A549 (cell line): ENCODE data around the gene LRRC75B.

Experiments used
- BHLHE40 ChIP-seq: IDR thresholded peaks from 2 replicates; pipeline ENCODE4 v1.6.1; 2012; ENCODE audit warnings: low read depth, low read length, inconsistent platforms
- CBX2 ChIP-seq: fragments of 200-600 bp; sonication (generic); IDR thresholded peaks from 2 replicates; pipeline ENCODE4 v1.6.1; 2016; ENCODE audit warnings: low read depth, mild to moderate bottlenecking, borderline replicate concordance
- CHD2 ChIP-seq: fragments of 150-350 bp; IDR thresholded peaks from 2 replicates; pipeline ENCODE4 v1.6.1; 2014; ENCODE audit warnings: low read length; ENCODE audit not compliant: partially characterized antibody
- CTCF ChIP-seq: fragments of >200 bp; sonication (Bioruptor Twin); formaldehyde crosslinking; IDR thresholded peaks from 3 replicates; pipeline ENCODE4 v1.5.1; 2016
- HOXA7 ChIP-seq: fragments of 250-450 bp; sonication (Bioruptor Pico); IDR thresholded peaks from 2 replicates; pipeline ENCODE4 v1.5.0; 2020; ENCODE audit warnings: mild to moderate bottlenecking, moderate library complexity
- MAX ChIP-seq: IDR thresholded peaks from 2 replicates; pipeline ENCODE4 v1.6.1; 2012
- POLR2A ChIP-seq: IDR thresholded peaks from 2 replicates; pipeline ENCODE4 v1.6.1; 2012; ENCODE audit warnings: mild to moderate bottlenecking, low read length
- RAD21 ChIP-seq, 2 experiments: fragments of >200 bp in 1 of 2; sonication (Bioruptor Twin) in 1 of 2; formaldehyde crosslinking in 1 of 2; IDR thresholded peaks in 1 of 2; conservative IDR thresholded peaks in 1 of 2; 2 replicates in 1 of 2; 3 replicates in 1 of 2; pipeline ENCODE4 v1.6.1; 2012 to 2018; ENCODE audit warnings: inconsistent platforms in 1 of 2
- RCOR1 ChIP-seq: fragments of 150-350 bp; IDR thresholded peaks from 2 replicates; pipeline ENCODE4 v1.6.1; 2014; ENCODE audit warnings: antibody characterized with exemption, low read length, low read depth
- REST ChIP-seq: fragments of 200-600 bp; sonication (generic); IDR thresholded peaks from 2 replicates; pipeline ENCODE4 v1.6.1; 2016; ENCODE audit warnings: antibody characterized with exemption, mild to moderate bottlenecking, moderate library complexity
- SMC3 ChIP-seq: fragments of >200 bp; sonication (Bioruptor Twin); formaldehyde crosslinking; IDR thresholded peaks from 3 replicates; pipeline ENCODE4 v1.6.1; 2018; ENCODE audit warnings: inconsistent platforms
- ZC3H11A ChIP-seq: fragments of 450-650 bp; IDR thresholded peaks from 2 replicates; pipeline ENCODE4 v1.6.1; 2014; ENCODE audit warnings: antibody characterized with exemption, mild to moderate bottlenecking

- no peak for TF ChIP-seq POLR2A
- TF ChIP-seq MAX, result no peak
- no peak for TF ChIP-seq CTCF
- no peak for TF ChIP-seq HOXA7 (CRISPR knock-in tag)
- TF ChIP-seq CBX2, result no peak
- TF ChIP-seq ZC3H11A, result no peak
- no peak for TF ChIP-seq SMC3
- no peak for TF ChIP-seq RAD21 (conservative IDR thresholded peaks at IDR 0.05 in 1 of 2, IDR thresholded peaks at IDR 0.05 in 1 of 2)
- TF ChIP-seq CHD2, result no peak
- TF ChIP-seq REST, result no peak
- TF ChIP-seq RCOR1, result no peak
- TF ChIP-seq BHLHE40, result no peak
Measured at GRCh38 chr22:24565077-24565476, 27.8 kb downstream of the LRRC75B start.
